Fibroblast of gingiva (primary cell): ENCODE data around the gene RASGEF1B.
"Not testable (repeated sequence)": the region's sequence is repeated elsewhere in the genome, so short reads cannot be mapped to it uniquely, and the experiment has no call there.

Source experiments
- DNase-seq: peaks from one replicate; pipeline ENCODE4 v3.0.0-alpha.2; 2011; ENCODE audit warnings: low read depth

Gene RASGEF1B

GRCh38 chr4:81498046-81498445, 26.3 kb upstream of the RASGEF1B start:
- DNase-seq: no peak

GRCh38 chr4:81495345-81495744, 23.6 kb upstream of the RASGEF1B start:
- no peak for DNase-seq

- DNase-seq: no peak
Measured at GRCh38 chr4:81494031-81494431, 22.3 kb upstream of the RASGEF1B start.

- DNase-seq: no peak
Measured at GRCh38 chr4:81492606-81493230, 21.0 kb upstream of the RASGEF1B start.

GRCh38 chr4:81491943-81492342, 20.2 kb upstream of the RASGEF1B start:
- DNase-seq: no peak

GRCh38 chr4:81490403-81491160, 18.9 kb upstream of the RASGEF1B start:
- no peak for DNase-seq

- no peak for DNase-seq
Measured at GRCh38 chr4:81486502-81486901, 14.8 kb upstream of the RASGEF1B start.

- no peak for DNase-seq
Measured at GRCh38 chr4:81485310-81485980, 13.7 kb upstream of the RASGEF1B start.

GRCh38 chr4:81482326-81482725, 10.6 kb upstream of the RASGEF1B start:
- no peak for DNase-seq

- no peak for DNase-seq
Measured at GRCh38 chr4:81481151-81481550, 9.4 kb upstream of the RASGEF1B start.

GRCh38 chr4:81479573-81479972, 7.9 kb upstream of the RASGEF1B start:
- DNase-seq: not testable (repeated sequence)

GRCh38 chr4:81473331-81474265, 1.9 kb upstream of the RASGEF1B start:
- DNase-seq: peak; percentile 28

- peak; percentile 6 for DNase-seq
Measured at GRCh38 chr4:81472281-81473182, 825 bp upstream of the RASGEF1B start.

- DNase-seq: no peak
Measured at GRCh38 chr4:81471298-81471587, 464 bp downstream of the RASGEF1B start.

- DNase-seq: no peak
Measured at GRCh38 chr4:81470456-81471297, 1.0 kb downstream of the RASGEF1B start.

GRCh38 chr4:81469781-81470455, 1.8 kb downstream of the RASGEF1B start:
- no peak for DNase-seq

- DNase-seq: no peak
Measured at GRCh38 chr4:81468678-81469077, 3.0 kb downstream of the RASGEF1B start.

GRCh38 chr4:81467672-81467964, 4.1 kb downstream of the RASGEF1B start:
- DNase-seq: no peak

GRCh38 chr4:81466841-81467671, 4.7 kb downstream of the RASGEF1B start:
- DNase-seq: peak; percentile 44
